Left cardiac atrium (tissue), 4 donors: Measurements from ENCODE around the gene ISM1. TPM values are rescaled to one million over a fixed set of nuclear protein-coding genes. Genes with fewer than 3 reads are reported as not detected.
"Not testable (repeated sequence)": the region's sequence is repeated elsewhere in the genome, so short reads cannot be mapped to it uniquely, and the experiment has no call there.

Source experiments
- ATAC-seq, 2 donors: fragments of 200-7000 bp; cut with Tn5 transposase; one replicate each; pipeline ENCODE4 v1.9.1; 2020; ENCODE audit warnings: mild to moderate bottlenecking in 2 of 2, moderate library complexity in 2 of 2
- DNase-seq: peaks from one replicate; pipeline ENCODE4 v3.0.0-alpha.2; 2020
- intact Hi-C, 2 donors: fragments of 100-400 bp; cut with DNase I; formaldehyde crosslinking; loops; one replicate each; pipeline versions ENCODE4 v1.14.1 to v1.15.1; 2022 to 2023
- total RNA-seq, 2 donors: library from RNA; stranded (reverse); fragmentation: NEBNext Ultra II Directional; extraction: Animal tissue kit (Norgen Biotek cat#: 25700); gene quantifications; one replicate each; pipeline ENCODE4 v1.2.1, GENCODE V29; 2021
- donor health status: DM: no; HTN: yes; CAD: no.
- donor health status: DM: no; HTN: yes; CAD: no; lungs with severe emphysema.
- donor health status: DM: yes; HTN: yes; CAD: no.
- donor health status: Dilated cardiomyopathy.

ISM1 gene
- total RNA-seq, 2 donors from 2014 or later, result 1.7 to 2.2 TPM

GRCh38 chr20:13220194-13220903 is 725 bp upstream of the ISM1 start:
- ATAC-seq (peak; percentile 45 to 68), DNase-seq (peak; percentile 61)
- intact Hi-C loops, result no loop called here

GRCh38 chr20:13221313-13221672 is 219 bp downstream of the ISM1 start:
- DNase-seq, result no peak
- peak in 1 of 2 donors; percentile 13 for ATAC-seq
- intact Hi-C loops, result no loop called here

- DNase-seq, result peak; percentile 49
- intact Hi-C loops, result no loop called here
- ATAC-seq, result peak; percentile 66 to 82
Observed at GRCh38 chr20:13221673-13222318, 722 bp downstream of the ISM1 start.

GRCh38 chr20:13222319-13222716 is 1.2 kb downstream of the ISM1 start:
- intact Hi-C loops, result no loop called here
- DNase-seq (no peak), ATAC-seq (no peak)

- DNase-seq (no peak), ATAC-seq (no peak)
- intact Hi-C loops, result no loop called here
Observed at GRCh38 chr20:13223736-13224520, 2.9 kb downstream of the ISM1 start.

GRCh38 chr20:13226367-13226766 is 5.3 kb downstream of the ISM1 start:
- no peak for DNase-seq
- intact Hi-C loops, result no loop called here
- no peak for ATAC-seq

- no peak for ATAC-seq
- no peak for DNase-seq
- intact Hi-C loops, result no loop called here
Observed at GRCh38 chr20:13228771-13229170, 7.7 kb downstream of the ISM1 start.

GRCh38 chr20:13229538-13229937 is 8.5 kb downstream of the ISM1 start:
- intact Hi-C loops, result no loop called here
- DNase-seq, result no peak
- ATAC-seq, result no peak

GRCh38 chr20:13231031-13231752 is 10.1 kb downstream of the ISM1 start:
- DNase-seq (no peak), ATAC-seq (peak in 1 of 2 donors; percentile 38)
- intact Hi-C loops, result no loop called here

- DNase-seq (no peak), ATAC-seq (no peak)
- intact Hi-C loops, result no loop called here
Observed at GRCh38 chr20:13232999-13233398, 11.9 kb downstream of the ISM1 start.

- ATAC-seq (no peak), DNase-seq (no peak)
- intact Hi-C loops, result no loop called here
Observed at GRCh38 chr20:13234961-13235360, 13.9 kb downstream of the ISM1 start.

- DNase-seq, ATAC-seq, intact Hi-C loops: not testable (repeated sequence)
Observed at GRCh38 chr20:13236360-13236759, 15.3 kb downstream of the ISM1 start.

GRCh38 chr20:13236990-13237720 is 16.1 kb downstream of the ISM1 start:
- ATAC-seq, result no peak
- intact Hi-C loops, result no loop called here
- DNase-seq, result no peak

GRCh38 chr20:13238001-13238653 is 17.1 kb downstream of the ISM1 start:
- DNase-seq (no peak), ATAC-seq (no peak)
- intact Hi-C loops, result no loop called here

GRCh38 chr20:13243826-13244376 is 22.8 kb downstream of the ISM1 start:
- no peak for ATAC-seq
- intact Hi-C loops, result loop anchor here in 1 of 2 donors (10.0 kb wide), 1 partner anchor 61 kb away; no protein-coding TSS in a partner anchor

GRCh38 chr20:13245250-13245723 is 24.2 kb downstream of the ISM1 start:
- DNase-seq (no peak), ATAC-seq (no peak)
- intact Hi-C loops, result loop anchor here in 1 of 2 donors (10.0 kb wide), 1 partner anchor 60 kb away; no protein-coding TSS in a partner anchor

More at GRCh38 chr20:13243826-13244376, 22.8 kb downstream of the ISM1 start:
- no peak for DNase-seq

- no peak for DNase-seq
- no peak for ATAC-seq
- intact Hi-C loops, result loop anchor here in 1 of 2 donors (10.0 kb wide), 1 partner anchor 56 kb away; no protein-coding TSS in a partner anchor
Observed at GRCh38 chr20:13249118-13249797, 28.2 kb downstream of the ISM1 start.
